GM23338 (cell line): ENCODE measurements around the gene GRAMD1B. TPM values are rescaled to one million over a fixed set of nuclear protein-coding genes. Genes with fewer than 3 reads are reported as not detected.

Source experiments
- ATAC-seq: fragments of 200-7000 bp; cut with Tn5 transposase; 3 replicates; pipeline ENCODE4 v1.9.1; 2020
- DNase-seq: peaks from one replicate; pipeline ENCODE4 v3.0.0-alpha.2; 2015; ENCODE audit warnings: low spot score
- H2AFZ ChIP-seq: fragments of 200-600 bp; sonication (generic); 2 replicates; pipeline ENCODE4 v1.8.0; 2016; ENCODE audit warnings: antibody characterized with exemption, mild to moderate bottlenecking, moderate library complexity
- H3F3A ChIP-seq: fragments of 200-600 bp; sonication (generic); replicated peaks from 2 replicates; pipeline ENCODE4 v1.8.0; 2017; ENCODE audit warnings: antibody characterized with exemption, mixed run types, low read depth
- H3K27ac ChIP-seq: fragments of 200-600 bp; sonication (generic); 2 replicates; pipeline ENCODE4 v1.6.1; 2016; ENCODE audit warnings: low read depth
- H3K27me3 ChIP-seq: fragments of 200-600 bp; sonication (generic); 2 replicates; pipeline ENCODE4 v1.8.0; 2016; ENCODE audit warnings: mild to moderate bottlenecking, mixed run types, moderate library complexity; ENCODE audit not compliant: insufficient read depth
- H3K36me3 ChIP-seq: fragments of 200-600 bp; sonication (generic); 2 replicates; pipeline ENCODE4 v1.8.0; 2016; ENCODE audit warnings: mild to moderate bottlenecking; ENCODE audit not compliant: insufficient read depth
- H3K4me1 ChIP-seq: fragments of 200-600 bp; sonication (generic); 2 replicates; pipeline ENCODE4 v1.8.0; 2016; ENCODE audit warnings: mild to moderate bottlenecking, moderate library complexity; ENCODE audit not compliant: insufficient read depth
- H3K4me2 ChIP-seq: fragments of 200-600 bp; sonication (generic); 2 replicates; pipeline ENCODE4 v1.7.1; 2017; ENCODE audit warnings: mixed run types
- H3K4me3 ChIP-seq: fragments of 200-600 bp; sonication (generic); 2 replicates; pipeline ENCODE4 v1.6.1; 2016; ENCODE audit warnings: mixed run types
- H3K79me2 ChIP-seq: fragments of 200-600 bp; sonication (generic); replicated peaks from 2 replicates; pipeline ENCODE4 v1.8.0; 2017; ENCODE audit warnings: mild to moderate bottlenecking; ENCODE audit not compliant: insufficient read depth
- H3K9me2 ChIP-seq: fragments of 200-600 bp; sonication (generic); 2 replicates; pipeline ENCODE4 v1.8.0; 2017; ENCODE audit not compliant: insufficient read depth
- H4K20me1 ChIP-seq: fragments of 200-600 bp; sonication (generic); replicated peaks from 2 replicates; pipeline ENCODE4 v1.8.0; 2017; ENCODE audit warnings: mild to moderate bottlenecking; ENCODE audit not compliant: insufficient read depth
- H3K27ac Mint-ChIP-seq: 2 replicates; pipeline ENCODE4 v1.8.0; 2020; ENCODE audit warnings: inconsistent platforms, mild to moderate bottlenecking, moderate library complexity, mixed read lengths
- H3K27me3 Mint-ChIP-seq: 3 replicates; pipeline ENCODE4 v1.8.0; 2022; ENCODE audit warnings: low read depth, mild to moderate bottlenecking, moderate library complexity, mixed read lengths, inconsistent platforms; ENCODE audit not compliant: insufficient read depth, poor library complexity
- H3K36me3 Mint-ChIP-seq: 3 replicates; pipeline ENCODE4 v1.8.0; 2021; ENCODE audit warnings: low read depth, mild to moderate bottlenecking, inconsistent platforms, moderate library complexity, mixed read lengths
- H3K4me1 Mint-ChIP-seq: 3 replicates; pipeline ENCODE4 v1.8.0; 2020; ENCODE audit warnings: mild to moderate bottlenecking, inconsistent platforms, mixed read lengths
- H3K4me3 Mint-ChIP-seq: 3 replicates; pipeline ENCODE4 v1.8.0; 2021; ENCODE audit warnings: moderate library complexity, mild to moderate bottlenecking, inconsistent platforms, mixed read lengths
- H3K9me3 Mint-ChIP-seq: 3 replicates; pipeline ENCODE4 v1.8.0; 2020; ENCODE audit warnings: moderate library complexity, mild to moderate bottlenecking, inconsistent platforms, mixed read lengths
- EZH2 ChIP-seq: fragments of 200-600 bp; sonication (generic); IDR thresholded peaks from one replicate; pipeline ENCODE4 v1.8.0; 2017; ENCODE audit warnings: antibody characterized with exemption, mild to moderate bottlenecking, low read depth; ENCODE audit not compliant: unreplicated experiment
- EZH2phosphoT487 ChIP-seq: fragments of 200-600 bp; sonication (generic); IDR thresholded peaks from one replicate; pipeline ENCODE4 v1.8.1; 2018; ENCODE audit warnings: antibody characterized with exemption; ENCODE audit not compliant: unreplicated experiment
- ZNF114 ChIP-seq: fragments of 250-450 bp; sonication (Bioruptor Pico); IDR thresholded peaks from 2 replicates; pipeline ENCODE4 v1.5.0; 2020; ENCODE audit warnings: mild to moderate bottlenecking, moderate library complexity
- ZNF462 ChIP-seq: fragments of 250-450 bp; sonication (Bioruptor Pico); IDR thresholded peaks from 2 replicates; pipeline ENCODE4 v1.5.0; 2020; ENCODE audit warnings: mild to moderate bottlenecking, moderate library complexity
- polyA plus RNA-seq: library from polyadenylated mRNA; unstranded; fragments of >200 nt; fragmentation: Nextera tagmentation; extraction: Ambion mirVana; gene quantifications from 2 replicates; pipeline ENCODE4 v1.2.1, GENCODE V29; 2016
- total RNA-seq: library from RNA; depleted of rRNA; stranded (reverse); fragments of >200 nt; shearing (Covaris generic); gene quantifications from 2 replicates; pipeline ENCODE4 v1.2.3, GENCODE V29; 2014
- TF ChIP-seq, protein P1 (sequence below): IDR thresholded peaks from one replicate; pipeline ENCODE4 v1.6.1; 2018; ENCODE audit warnings: antibody characterized with exemption; ENCODE audit not compliant: unreplicated experiment

GRAMD1B gene
- total and polyA plus RNA-seq, 2 experiments from 2014 or later, result 3.7 to 24.3 TPM

- TF ChIP-seq, protein P1, sequence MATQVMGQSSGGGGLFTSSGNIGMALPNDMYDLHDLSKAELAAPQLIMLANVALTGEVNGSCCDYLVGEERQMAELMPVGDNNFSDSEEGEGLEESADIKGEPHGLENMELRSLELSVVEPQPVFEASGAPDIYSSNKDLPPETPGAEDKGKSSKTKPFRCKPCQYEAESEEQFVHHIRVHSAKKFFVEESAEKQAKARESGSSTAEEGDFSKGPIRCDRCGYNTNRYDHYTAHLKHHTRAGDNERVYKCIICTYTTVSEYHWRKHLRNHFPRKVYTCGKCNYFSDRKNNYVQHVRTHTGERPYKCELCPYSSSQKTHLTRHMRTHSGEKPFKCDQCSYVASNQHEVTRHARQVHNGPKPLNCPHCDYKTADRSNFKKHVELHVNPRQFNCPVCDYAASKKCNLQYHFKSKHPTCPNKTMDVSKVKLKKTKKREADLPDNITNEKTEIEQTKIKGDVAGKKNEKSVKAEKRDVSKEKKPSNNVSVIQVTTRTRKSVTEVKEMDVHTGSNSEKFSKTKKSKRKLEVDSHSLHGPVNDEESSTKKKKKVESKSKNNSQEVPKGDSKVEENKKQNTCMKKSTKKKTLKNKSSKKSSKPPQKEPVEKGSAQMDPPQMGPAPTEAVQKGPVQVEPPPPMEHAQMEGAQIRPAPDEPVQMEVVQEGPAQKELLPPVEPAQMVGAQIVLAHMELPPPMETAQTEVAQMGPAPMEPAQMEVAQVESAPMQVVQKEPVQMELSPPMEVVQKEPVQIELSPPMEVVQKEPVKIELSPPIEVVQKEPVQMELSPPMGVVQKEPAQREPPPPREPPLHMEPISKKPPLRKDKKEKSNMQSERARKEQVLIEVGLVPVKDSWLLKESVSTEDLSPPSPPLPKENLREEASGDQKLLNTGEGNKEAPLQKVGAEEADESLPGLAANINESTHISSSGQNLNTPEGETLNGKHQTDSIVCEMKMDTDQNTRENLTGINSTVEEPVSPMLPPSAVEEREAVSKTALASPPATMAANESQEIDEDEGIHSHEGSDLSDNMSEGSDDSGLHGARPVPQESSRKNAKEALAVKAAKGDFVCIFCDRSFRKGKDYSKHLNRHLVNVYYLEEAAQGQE, result no peak
- no peak for TF ChIP-seq EZH2
Observed at GRCh38 chr11:123406441-123407129, 23.5 kb upstream of the GRAMD1B start (continued).

DNA sequence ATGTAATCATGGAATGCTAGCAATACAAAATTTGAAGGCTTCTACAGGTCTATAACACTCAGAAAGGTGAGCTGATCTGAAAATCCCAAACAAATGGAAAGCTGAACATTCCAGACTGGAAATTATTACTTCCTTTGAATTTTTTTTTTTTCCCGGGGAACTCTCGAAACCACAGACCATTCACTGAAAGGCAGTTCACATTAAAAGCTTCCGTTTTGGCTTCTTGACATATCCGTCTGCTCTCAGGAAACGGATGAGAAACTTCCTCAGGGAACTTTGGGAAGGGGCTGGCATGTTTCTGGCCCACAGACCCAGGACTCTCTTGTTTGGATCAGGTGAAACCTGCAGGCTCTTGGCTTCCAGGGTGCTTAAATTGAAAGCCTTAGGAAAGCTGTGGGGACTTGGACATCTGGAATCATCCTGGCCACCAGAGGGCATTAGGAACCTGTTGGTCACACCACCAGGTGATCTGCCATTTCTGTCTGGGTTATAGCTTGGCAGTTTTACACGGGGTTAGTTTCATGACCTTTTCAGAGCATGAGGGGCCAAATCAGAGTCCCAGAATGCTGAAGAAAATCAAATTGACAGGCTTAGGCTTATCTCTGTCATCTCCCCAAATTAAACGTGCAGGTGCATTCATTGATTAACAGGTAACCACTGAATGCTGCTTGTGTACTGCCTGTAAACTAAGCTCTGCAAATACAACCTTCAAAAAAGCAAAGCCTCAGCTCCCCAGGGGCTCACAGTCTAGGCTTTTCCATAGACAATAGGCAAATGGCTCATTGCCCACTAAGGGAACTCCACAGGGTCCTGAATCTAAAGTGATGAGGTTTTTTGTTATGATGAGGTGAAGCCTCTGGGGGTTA lies 22.7 kb upstream of the GRAMD1B start:
- H3K9me2 ChIP-seq, result no peaks in the 10 kb centered on the region
- no peaks in the 10 kb centered on the region for H3K36me3 ChIP-seq
- peaks cover 5% of the 10 kb centered on the region; the same call in 1 of the 2 replicates for H3K4me1 ChIP-seq
- peak; percentile 88 for ATAC-seq
- no peaks in the 10 kb centered on the region for H4K20me1 ChIP-seq
- Mint-ChIP-seq H3K27ac (no peak overlapping the region), H3K4me3 (no peak overlapping the region; the same call in 2 of the 3 replicates), H3K27me3 (peaks cover 11% of the 10 kb centered on the region), H3K9me3 (no peaks in the 10 kb centered on the region), H3K4me1 (peaks cover 32% of the 10 kb centered on the region), H3K36me3 (no peaks in the 10 kb centered on the region)
- no peaks in the 10 kb centered on the region for H3K79me2 ChIP-seq
- H3K4me2 ChIP-seq, result no peak overlapping the region
- H3K27me3 ChIP-seq, result no peaks in the 10 kb centered on the region
- DNase-seq, result peak; percentile 94
- no peaks in the 10 kb centered on the region for H3F3A ChIP-seq
- H3K27ac ChIP-seq, result no peak overlapping the region
- H3K4me3 ChIP-seq, result no peak overlapping the region
- peak overlapping the region; percentile 7; the same call in 1 of the 2 replicates for H2AFZ ChIP-seq
- TF ChIP-seq EZH2, result no peak
- TF ChIP-seq ZNF114 (CRISPR knock-in tag), result no peak
- TF ChIP-seq EZH2phosphoT487, result no peak
- TF ChIP-seq ZNF462 (CRISPR knock-in tag), result peak; percentile 47; the same call in 1 of the 2 replicates
- TF ChIP-seq, protein P1, result no peak
